HG03457 (cell line): ENCODE data around the gene NOS2.
"Not testable (repeated sequence)": the region's sequence is repeated elsewhere in the genome, so short reads cannot be mapped to it uniquely, and the experiment has no call there.

Experiments
- ATAC-seq: cut with Tn5 transposase; IDR thresholded peaks from one replicate; pipeline ENCODE4 v1.9.1; 2021; ENCODE audit warnings: moderate number of reproducible peaks; ENCODE audit not compliant: unreplicated experiment

The NOS2 gene

DNA sequence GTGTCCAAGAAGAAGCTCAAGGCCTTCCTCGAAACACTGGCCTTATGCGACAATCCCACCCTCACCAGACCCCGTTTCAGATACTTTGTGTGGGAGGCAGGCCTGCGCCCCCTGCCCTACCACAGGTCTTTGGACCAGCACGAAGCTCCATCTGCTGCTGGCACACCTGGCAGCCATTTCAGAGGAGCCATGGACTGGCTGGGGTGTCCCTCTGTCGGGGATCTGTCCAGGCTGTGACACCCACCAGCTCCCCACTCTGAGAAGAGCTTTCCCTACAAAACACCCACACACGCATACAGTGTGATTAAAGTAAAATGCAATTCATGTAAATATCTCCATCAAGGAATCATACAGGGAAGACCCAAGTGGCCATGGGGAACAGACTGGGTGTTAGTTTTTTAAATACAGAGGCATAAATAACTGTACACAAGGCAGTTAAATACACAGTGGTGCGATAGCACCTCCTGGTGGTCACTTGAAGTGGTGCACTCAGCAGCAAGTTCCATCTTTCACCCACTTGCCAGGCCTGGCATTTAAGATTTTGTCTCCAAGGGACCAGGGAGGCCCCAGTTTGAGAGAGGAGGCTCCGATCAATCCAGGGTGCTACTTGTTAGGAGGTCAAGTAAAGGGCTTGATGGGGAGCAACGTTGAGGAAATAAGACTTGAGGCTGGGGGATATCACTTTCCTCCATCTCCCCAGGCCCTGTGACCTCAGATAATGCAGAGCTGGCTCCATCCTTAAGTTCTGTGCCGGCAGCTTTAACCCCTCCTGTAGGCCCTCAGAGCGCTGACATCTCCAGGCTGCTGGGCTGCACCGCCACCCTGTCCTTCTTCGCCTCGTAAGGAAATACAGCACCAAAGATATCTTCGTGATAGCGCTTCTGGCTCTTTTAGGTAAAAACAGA, 43.6 kb downstream of the NOS2 start:
- no peak for ATAC-seq

DNA sequence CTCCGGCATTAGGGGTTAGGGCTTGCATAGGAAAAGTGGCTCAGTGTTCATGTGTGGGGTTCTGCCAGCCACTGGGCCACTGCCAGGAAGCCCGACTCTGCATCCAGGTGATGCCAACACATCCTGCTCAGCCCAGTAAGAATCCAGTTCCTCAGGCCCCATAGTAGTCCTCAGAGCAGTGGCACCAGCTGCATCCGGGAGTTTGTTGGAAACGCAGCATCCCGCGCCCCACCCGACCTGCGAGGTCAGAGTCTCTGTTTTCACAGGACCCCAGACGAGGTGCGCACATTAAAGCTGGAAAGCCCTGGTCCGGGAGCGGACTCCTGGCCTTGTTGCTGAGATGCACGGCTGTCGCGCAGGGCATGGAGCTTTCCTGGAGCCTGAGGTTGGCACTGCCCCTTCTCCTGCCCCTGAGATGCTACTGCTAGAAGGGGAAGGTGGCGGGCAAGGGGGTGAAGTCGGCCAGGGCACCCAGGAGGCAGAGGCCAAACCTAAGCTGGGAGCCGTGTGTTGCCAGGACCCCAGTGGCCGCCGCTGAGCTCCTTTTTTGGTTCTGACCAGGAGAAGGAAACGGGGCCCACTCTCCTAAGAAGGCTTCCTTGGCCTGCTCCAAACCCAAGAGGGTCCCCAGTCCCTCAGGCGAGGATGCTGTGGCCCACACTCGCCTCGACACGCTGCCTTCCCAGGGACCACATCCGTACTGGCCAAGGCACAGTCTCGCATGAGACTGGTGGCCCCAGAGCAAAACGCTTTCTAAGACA, 44.4 kb downstream of the NOS2 start:
- no peak for ATAC-seq

DNA sequence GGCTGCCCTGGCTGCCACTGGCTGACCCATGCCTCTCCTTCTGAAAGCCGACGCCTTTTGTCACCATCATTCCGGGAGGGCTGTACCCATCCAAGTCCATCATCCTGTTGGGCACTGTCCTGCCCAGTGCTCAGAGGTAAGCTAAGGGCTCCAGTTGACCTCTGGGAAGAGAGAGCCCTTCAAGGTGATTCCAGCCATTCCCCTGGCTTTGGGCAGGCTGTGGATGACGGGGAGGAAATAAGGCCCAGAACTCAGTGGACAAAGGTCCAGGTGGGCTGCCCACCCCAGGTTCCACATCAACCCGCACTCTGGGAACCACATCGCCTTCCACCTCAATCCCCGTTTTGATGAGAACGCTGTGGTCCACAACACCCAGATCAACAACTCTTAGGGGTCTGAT, 45.8 kb downstream of the NOS2 start:
- ATAC-seq, result no peak

DNA sequence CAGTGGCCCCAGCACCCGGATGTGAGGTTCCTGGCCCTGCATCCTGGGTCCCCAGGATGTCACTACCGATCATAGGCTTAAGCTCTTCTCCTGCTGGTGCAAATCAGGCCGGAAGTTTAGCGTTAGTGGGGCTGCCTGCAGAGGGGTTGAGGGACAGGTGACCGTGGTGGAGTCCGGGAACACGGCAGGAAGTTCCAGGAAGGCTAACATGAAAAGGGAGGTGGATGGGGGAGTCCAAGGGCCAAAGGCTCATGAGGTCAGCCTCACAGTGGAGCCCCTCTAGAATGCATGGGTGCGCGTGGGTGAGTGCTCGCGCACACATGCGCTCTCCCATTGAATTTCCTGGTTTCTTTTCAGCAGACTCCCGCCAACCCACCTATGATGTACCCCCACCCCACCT, 46.6 kb downstream of the NOS2 start:
- ATAC-seq, result not testable (repeated sequence)

DNA sequence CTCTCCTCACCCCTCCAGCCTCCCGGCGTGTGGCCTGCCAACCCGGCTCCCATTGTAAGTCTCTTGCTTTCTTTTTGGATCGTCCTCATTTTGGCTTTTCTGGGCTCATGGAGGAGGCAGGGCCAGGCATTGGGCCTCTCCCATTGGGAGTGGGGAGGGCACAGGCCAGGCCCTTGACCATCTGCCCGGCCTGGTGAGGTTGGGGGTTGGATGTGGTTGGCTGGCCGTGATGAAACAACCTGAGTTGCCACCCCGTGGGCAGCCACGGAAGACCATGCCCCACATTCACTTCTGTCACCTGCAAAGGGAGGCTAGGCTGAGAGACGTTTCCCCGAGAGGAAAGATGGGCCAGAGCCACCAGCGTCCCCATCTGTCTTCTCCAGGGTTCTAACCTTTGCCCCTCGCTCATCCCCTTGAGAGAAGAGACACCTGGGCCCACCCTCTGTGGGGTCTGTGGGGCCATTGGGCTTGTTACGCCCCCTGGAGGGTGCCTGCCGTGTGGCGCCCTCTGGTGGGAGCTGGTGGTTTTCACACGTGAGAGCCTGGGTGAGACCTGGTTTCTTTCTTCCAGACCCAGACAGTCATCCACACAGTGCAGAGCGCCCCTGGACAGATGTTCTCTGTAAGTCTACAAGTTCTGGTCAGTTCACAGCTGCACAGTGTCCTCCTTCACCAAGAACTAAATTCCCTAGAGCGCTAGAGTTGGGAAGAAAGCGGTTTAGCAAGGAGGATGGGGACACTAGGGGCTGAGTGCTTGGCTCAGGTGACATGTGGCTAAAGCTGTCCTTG, 47.3 kb downstream of the NOS2 start:
- ATAC-seq, result not testable (repeated sequence)

DNA sequence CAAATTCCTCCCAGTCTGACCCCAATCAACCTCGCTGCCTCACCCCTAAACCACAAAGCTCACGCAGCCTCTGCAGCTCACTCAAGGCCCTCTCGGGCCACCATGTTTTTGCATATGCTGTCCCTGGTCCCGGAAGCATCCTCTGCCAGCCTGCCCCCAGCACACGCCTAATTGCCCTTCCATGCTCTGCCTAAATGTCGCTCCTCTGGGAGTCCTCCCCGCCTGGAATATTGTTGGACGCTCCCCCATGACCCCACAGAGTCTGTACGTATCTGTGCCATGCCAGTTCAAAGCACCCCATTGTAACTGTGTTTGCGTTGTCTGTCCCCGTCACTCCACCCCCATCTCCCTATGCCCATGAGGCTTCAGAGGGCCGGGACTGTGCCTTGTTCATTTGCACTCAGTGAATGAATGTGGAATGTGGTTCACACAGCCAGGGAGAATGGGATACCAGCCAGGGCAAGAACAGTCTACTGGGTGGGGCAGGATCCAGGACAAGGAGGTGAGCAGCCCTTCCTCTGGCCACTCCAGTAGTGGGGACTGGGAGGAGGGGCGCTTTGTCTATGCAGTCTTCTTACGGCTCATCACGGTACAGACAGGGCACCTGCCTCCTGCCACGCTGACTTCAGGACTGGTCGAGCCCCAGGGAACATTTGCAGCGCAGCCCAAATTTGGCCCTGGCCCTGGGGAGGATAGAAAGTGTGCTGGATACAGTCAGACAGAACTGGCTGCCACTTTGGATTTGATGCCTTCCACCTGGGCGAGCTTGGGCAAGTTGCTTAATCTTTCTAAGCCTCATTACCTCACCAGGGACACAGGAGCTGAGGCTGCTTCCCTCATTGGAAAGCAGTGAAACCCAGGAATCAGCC, 48.5 kb downstream of the NOS2 start:
- no peak for ATAC-seq

DNA sequence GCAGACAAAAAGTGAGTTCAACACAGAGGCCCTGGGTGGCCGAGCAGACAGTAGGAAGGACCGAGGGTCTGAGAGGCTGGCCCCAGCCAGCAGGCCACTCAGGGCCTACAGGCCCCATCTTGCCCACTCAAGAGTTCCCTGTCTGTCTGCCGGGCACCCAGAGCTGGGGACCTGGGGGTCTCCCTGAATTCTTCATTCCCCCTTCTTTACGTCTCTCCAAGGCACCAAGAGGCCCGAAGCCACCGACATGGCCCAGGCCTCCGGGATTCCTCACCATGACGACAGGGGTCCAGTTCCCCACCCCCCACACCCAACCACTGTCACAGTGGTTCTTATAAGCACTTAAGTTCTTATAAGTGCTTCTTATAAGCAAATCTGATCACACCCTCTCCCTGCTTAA, 49.2 kb downstream of the NOS2 start:
- ATAC-seq, result no peak

- ATAC-seq, result not testable (repeated sequence)
These were observed 50.7 kb downstream of the NOS2 start for GRCh38 chr17:27749562-27750150.

GRCh38 chr17:27748360-27748825, 51.9 kb downstream of the NOS2 start:
- no peak for ATAC-seq

- ATAC-seq, result no peak
These were observed 52.6 kb downstream of the NOS2 start for GRCh38 chr17:27747462-27748359.

GRCh38 chr17:27746881-27747280, 53.4 kb downstream of the NOS2 start:
- no peak for ATAC-seq

DNA sequence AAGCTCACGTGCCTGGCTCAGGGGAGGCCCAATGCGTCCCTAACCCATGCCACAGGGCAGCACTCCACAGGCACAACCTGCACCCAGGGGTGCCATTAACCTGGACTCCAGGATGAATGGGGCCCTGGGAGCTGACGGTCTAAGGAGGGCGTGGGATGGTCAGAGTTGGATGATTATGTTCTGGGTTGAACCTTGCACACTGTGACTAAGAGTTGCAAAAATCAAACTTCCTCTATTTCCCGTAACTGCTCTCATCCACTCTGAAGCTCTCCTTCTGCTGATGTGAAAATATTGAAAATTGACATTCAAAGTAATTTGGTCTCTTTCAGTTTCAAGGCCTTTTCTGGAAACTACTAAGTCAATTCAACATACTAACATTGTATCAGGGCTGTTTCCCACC, 54.0 kb downstream of the NOS2 start:
- ATAC-seq, result not testable (repeated sequence)

- not testable (repeated sequence) for ATAC-seq
These were observed 55.0 kb downstream of the NOS2 start for GRCh38 chr17:27745207-27745830.

DNA sequence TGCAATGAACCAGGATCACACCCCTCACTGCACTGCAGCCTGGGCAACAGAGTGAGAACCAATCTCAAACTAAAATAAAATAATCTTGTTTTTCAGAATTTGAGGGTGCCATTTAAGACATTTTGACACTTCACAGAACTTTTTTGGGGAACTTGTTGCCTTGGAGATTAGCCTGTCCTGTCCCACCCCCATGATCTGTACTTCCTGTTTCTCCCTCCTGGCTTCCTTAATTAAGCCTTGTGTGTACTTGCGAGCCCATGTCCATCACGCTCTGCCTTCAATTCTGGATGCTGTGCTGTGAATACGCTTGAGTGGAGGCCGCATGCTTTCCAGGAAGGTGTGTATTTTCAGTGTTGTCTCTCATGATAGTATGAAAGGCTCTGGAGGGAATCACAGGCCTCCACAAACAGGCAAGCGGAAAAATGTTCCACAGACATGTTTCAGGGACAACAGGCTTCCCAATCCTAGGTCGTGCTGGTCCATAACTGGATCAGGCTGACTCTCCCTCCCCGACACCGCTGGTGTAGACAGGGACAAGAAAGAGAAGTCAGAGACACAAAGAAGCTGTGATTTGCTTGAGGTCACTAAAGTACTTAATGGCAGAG, 56.9 kb downstream of the NOS2 start:
- no peak for ATAC-seq

GRCh38 chr17:27741971-27742575, 58.3 kb downstream of the NOS2 start:
- no peak for ATAC-seq

DNA sequence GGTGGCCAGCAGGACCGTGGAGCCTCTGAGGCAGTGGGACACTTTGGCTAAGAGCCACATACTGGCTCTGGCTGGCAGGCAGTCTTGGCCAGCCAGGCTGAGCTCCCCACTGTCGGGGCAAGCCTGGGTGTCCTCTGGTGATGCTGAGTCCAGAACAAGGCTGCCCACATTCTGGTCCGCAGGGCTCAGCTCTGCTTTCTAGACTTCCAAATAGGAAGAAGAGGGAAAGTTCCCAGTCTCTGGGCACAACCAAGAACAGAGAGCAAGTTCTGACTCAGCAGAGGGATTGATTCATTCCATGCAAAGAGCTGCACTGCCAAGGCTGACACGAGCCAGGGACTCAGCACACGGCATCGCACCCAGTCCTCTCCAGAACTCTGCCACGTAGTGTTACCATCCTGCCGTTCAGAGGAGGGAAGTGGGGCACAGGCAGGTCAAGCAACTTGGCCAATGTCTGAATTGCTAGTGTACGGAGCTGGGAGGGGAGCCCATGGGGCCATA, 58.9 kb downstream of the NOS2 start:
- ATAC-seq, result no peak

GRCh38 chr17:27740541-27740940, 59.8 kb downstream of the NOS2 start:
- ATAC-seq, result not testable (repeated sequence)
